Measurements from ENCODE around the gene TEX14.
"Not testable (repeated sequence)": the region's sequence is repeated elsewhere in the genome, so short reads cannot be mapped to it uniquely, and the experiment has no call there.

The TEX14 gene

DNA sequence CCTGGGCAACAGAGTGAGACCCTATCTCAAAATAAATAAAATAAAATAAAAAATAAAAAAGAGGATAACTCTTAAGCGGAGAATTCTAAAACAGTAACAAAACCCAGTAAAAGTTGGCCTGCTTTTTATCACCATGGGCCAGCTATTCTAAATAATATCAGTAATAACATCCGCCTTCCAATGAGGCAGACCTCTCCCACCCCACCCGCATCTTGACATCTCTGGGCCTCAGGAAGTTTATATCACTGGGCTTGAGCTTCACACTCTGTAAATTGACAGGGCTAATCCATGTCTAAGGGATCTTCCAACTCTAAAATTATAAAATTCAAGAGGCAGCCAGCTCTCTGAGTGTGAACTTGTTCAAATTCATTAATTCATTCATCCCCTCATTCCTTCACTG, 94.5 kb downstream of the TEX14 start:
- no peak for DNase-seq (ENCODE audit: low spot score)

GRCh38 chr17:58595194-58595792, 96.6 kb downstream of the TEX14 start:
- DNase-seq (ENCODE audit: low spot score) = no peak

GRCh38 chr17:58593123-58593522, 98.7 kb downstream of the TEX14 start:
- DNase-seq (ENCODE audit: low spot score) = no peak

- DNase-seq (ENCODE audit: low spot score) = no peak
These were observed 100.4 kb downstream of the TEX14 start for GRCh38 chr17:58591455-58591854.

DNA sequence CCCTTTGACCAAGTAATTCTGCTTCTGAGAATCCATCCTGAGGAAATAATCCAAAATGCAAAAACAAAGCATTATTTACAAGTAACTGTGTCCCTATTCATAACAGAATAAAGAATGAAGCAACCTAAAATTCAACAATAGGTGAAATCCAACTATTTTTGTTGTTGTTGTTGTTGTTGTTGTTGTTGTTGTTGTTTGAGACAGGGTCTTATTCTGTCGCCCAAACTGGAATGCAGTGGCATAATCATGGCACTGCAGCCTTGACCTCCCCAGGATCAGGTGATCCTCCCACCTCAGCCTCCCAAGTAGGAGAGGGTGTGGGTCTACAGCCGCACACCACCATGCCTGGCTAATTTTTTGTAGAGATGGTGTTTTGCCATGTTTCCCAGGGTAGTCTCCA, 101.5 kb downstream of the TEX14 start:
- no peak for DNase-seq (ENCODE audit: low spot score)

GRCh38 chr17:58587713-58588117, 104.1 kb downstream of the TEX14 start:
- peak; percentile 63 for DNase-seq (ENCODE audit: low spot score)

- no peak for DNase-seq (ENCODE audit: low spot score)
These were observed 105.7 kb downstream of the TEX14 start for GRCh38 chr17:58586009-58586644.

- no peak for DNase-seq (ENCODE audit: low spot score)
These were observed 106.3 kb downstream of the TEX14 start for GRCh38 chr17:58585554-58585953.

DNA sequence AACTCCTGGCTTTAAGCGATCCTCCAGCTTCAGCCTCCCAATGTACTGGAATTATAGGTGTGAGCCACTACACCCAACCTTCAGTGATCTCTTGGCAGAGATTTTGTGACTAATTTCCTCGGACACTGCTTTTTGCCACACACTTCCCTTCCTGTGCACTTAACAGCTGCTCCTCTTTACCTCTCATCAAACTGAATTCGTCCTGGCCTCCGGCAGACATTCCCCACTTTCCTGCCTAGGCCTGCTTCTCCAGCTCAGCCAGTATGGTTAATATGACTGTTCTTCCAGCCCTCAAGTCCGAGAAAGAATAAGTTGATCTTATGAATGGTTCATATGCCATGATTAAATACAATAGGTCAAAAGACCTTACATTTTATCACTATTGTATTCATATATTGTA, 108.4 kb downstream of the TEX14 start:
- DNase-seq (ENCODE audit: low spot score) = no peak

- DNase-seq (ENCODE audit: low spot score) = not testable (repeated sequence)
These were observed 109.1 kb downstream of the TEX14 start for GRCh38 chr17:58582718-58583117.

GRCh38 chr17:58580671-58581070, 111.2 kb downstream of the TEX14 start:
- no peak for DNase-seq (ENCODE audit: low spot score)

DNA sequence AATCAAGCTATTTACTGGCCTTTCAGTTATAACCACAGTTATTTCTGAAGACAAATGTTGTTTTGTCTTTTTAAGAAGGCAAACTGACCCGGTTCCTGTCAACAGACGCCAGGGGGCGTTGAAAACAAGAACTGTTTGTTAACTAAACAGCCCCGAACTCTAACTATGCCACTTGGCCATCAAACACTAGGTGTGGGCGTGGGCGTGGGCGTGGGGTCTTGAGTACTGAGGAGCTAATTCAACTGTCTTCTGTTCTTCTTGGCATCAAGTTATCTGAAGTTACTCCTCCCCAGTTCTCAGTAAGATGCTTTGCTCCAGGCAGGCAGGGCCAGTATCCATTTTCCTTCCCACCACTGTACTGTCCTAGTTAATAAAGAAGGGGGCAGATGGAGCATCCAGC, 114.1 kb downstream of the TEX14 start:
- DNase-seq (ENCODE audit: low spot score) = peak; percentile 96

- no peak for DNase-seq (ENCODE audit: low spot score)
These were observed 115.0 kb downstream of the TEX14 start for GRCh38 chr17:58576679-58577367.

DNA sequence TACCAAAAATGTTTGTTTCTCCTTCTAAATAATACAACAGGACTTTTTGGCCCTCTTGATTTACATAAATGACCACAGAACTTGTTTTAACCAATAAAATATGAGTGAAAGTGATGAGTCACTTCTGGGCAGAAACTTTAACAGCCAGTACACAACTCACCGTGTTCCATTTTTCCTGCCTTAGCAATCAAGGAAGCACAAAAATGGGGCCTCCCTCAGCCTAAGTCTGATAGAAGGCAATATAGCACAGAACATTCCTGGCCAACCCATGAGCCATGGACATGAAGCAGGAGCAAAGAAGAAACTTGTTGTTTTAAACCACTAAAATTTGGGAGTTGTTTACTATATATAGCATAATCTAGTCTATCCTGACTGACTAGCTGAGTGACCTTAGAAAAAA, 116.3 kb downstream of the TEX14 start:
- no peak for DNase-seq (ENCODE audit: low spot score)

DNA sequence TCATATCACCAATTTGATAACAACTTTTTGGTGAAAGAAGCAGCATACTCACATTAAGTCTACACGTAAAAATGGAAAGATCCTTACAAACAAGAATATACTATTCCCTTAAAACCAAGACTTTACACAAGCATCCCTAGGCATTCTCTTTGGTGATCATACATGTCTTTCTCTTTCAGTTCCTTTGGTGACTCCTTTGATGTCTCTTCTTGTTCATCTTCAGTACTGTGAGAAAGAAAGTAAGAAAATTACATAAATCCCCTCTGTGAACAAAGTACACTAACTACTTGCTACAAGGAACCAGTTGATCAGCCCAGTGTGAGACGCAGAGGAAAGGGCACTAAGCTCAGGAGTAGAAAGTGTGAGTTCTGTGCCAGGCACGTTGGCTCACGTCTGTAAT, 117.8 kb downstream of the TEX14 start:
- DNase-seq (ENCODE audit: low spot score) = no peak

GRCh38 chr17:58572846-58573245, 119.0 kb downstream of the TEX14 start:
- no peak for DNase-seq (ENCODE audit: low spot score)

- no peak for DNase-seq (ENCODE audit: low spot score)
These were observed 121.1 kb downstream of the TEX14 start for GRCh38 chr17:58570758-58571157.

DNA sequence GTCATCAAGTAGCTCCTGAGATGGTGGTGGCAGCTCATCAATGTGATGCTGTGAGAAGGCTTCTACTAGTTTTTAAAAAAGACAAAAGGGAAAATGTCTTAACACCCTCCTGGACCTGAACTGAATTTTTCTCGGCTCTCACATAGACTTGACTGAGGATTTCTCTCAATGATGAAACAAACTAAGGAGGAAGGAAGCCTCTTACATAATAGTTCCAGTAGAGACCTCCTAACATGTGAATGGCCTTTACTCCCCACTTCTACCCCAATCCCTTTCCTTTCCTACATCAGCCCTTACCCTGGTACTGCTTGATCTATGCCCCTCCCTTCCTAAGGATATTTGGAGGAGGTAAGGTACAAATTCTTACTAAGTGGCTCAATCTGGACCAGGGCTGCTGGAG, 122.6 kb downstream of the TEX14 start:
- no peak for DNase-seq (ENCODE audit: low spot score)

DNA sequence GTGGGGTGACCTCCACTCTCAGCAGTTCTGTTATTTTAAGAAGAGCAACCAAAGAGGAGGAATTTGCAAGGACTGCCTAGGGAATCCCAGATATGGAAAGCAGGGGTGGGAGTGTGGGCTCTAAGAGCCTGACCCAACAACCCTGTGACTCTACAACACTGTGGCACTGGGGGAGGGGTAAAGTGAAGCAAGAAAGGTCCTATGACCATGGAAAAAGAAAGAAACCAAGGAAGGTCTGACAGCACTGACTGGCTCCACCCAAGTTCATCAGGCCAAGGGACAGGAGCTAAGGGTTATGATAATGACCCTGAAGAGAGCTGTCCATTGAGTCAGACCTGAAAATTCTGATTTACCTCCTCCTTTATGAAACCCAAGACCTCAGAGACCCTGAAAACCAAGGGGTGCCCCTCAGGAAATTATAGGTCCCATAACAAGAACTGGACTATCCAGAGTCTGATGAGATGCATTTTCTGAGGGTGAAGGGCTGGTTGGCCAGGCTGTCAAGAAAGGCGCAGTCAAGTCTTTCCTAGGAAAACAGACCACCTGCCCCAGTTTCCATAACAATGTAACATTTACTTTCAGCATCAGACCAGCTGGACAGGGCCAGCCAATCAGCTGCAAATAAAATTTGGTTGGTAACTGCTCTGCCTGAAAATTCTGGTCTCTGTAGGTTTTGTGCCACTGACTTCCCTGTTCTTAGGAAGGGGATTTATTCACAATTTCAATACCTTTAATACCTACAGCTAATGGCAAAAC, 123.6 kb downstream of the TEX14 start:
- no peak for DNase-seq (ENCODE audit: low spot score)

DNA sequence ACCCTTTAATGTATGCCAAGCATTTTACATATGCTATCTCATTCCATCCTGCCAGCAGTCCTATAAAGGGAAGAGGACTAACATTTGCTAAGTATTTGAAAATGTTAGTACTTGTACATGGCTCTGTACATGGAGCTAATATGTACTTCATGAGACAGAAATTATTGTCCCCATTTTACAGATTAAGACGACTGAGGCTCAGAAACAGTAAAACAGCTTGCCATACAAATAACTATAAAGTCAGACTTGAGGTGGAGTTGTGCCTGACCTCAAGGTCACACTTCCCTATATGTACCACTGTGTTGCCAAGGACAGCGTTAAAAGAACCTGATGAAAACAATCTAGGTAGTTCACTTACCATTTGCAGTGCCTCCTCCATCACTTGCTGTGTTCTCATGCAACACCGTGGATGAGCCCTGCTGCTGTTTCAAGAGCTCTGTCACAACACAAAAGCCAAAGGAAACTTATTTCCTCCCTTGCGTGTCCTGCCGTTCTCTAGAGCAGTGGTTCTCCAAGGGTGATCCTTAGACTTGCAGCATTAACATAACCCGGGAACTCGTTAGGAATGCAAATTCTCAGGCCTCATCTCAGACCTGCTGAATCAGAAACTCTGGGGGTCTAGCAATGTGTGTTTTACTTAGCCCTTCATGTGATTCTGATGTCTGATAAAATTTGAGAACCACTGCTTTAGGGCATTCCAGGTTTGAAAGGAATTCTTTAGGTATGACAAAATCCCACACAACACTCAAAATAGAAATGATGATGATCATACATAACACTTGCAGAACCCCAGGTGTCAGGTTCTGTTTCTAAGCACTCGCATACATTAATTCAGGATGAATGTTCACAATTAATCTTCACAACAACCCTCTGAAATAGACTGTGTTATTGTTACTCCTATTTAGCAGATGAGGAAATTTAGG, 126.2 kb downstream of the TEX14 start:
- DNase-seq (ENCODE audit: low spot score) = no peak

DNA sequence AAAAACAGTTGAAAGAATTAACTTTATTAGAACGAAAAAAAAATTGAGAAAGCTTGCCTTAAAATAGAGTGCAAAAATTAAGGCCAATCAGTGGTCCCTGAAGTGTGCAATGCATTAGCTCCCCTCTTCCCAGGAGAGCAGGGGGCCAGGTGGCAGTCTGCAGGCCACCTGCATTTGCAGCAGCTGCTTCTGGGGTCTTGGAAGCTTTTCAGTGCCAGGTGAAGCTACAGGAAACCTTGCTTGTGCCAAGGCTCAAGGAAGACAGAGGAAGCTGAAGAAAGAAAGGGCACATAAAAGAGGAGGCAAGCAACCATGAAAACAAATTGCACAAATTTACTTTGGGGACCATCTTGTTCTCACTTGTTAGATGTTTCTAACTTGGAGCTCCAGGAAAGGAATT, 126.9 kb downstream of the TEX14 start:
- no peak for DNase-seq (ENCODE audit: low spot score)

- no peak for DNase-seq (ENCODE audit: low spot score)
These were observed 127.6 kb downstream of the TEX14 start for GRCh38 chr17:58564243-58564642.

Measured in globus pallidus (tissue), 1 donor.